Esophagus muscularis mucosa (tissue), 4 donors: ENCODE measurements around the gene MTUS2.
A peak's percentile ranks its signal among the peaks of the same experiment; 100 is the strongest.

Source experiments
- CTCF ChIP-seq, 3 experiments: fragments of 200-600 bp in 2 of 3; fragments of 450-650 bp in 1 of 3; sonication (generic) in 2 of 3; IDR thresholded peaks; one replicate each; pipeline ENCODE4 v1.5.1; 2017 to 2019; ENCODE audit warnings: antibody characterized with exemption in 3 of 3, mild to moderate bottlenecking in 2 of 3, moderate library complexity in 1 of 3
- EP300 ChIP-seq: sonication (generic); formaldehyde crosslinking; IDR thresholded peaks from one replicate; pipeline ENCODE4 v1.6.1; 2017; ENCODE audit warnings: antibody characterized with exemption
- POLR2A ChIP-seq: fragments of 450-650 bp; IDR thresholded peaks from one replicate; pipeline ENCODE4 v1.6.1; 2017; ENCODE audit warnings: antibody characterized with exemption, moderate library complexity, mild to moderate bottlenecking, low read depth
- POLR2AphosphoS5 ChIP-seq, 2 donors: sonication (generic); formaldehyde crosslinking; IDR thresholded peaks; one replicate each; pipeline ENCODE4 v1.6.1; 2017; ENCODE audit warnings: antibody characterized with exemption in 2 of 2

GRCh38 chr13:29227576-29227975, 407.4 kb downstream of the MTUS2 start:
- TF ChIP-seq CTCF (IDR thresholded peaks at IDR 0.05) (no peak), POLR2A (no peak), EP300 (no peak), POLR2AphosphoS5 (IDR thresholded peaks at IDR 0.05) (peak in 1 of 2 donors; percentile 72)
